Measurements from ENCODE around the gene MELTF. TPM values are rescaled to one million over a fixed set of nuclear protein-coding genes. Genes with fewer than 3 reads are reported as not detected.

The MELTF gene
- total RNA-seq, 4 donors from 2014 or later: 3.2 to 5.9 (median 3.9) TPM

- intact Hi-C loops (cut with DNase I): loop anchor here (10.0 kb wide), 1 partner anchor 128 kb away; no protein-coding TSS in a partner anchor
- Histone ChIP-seq H3K27ac (no peak overlapping the region), H3K9me3 (no peaks in the 10 kb centered on the region)
Measured at GRCh38 chr3:196962930-196963630, 66.5 kb downstream of the MELTF start.

GRCh38 chr3:196962108-196962929, 67.3 kb downstream of the MELTF start:
- 78 to 79% methylated on average over 8 to 9 of the region's 9 CpGs for WGBS, 2 donors
- no peak overlapping the region for H3K27ac ChIP-seq
- intact Hi-C loops (cut with DNase I): loop anchor here (10.0 kb wide), 1 partner anchor 128 kb away; no protein-coding TSS in a partner anchor
- H3K27me3 ChIP-seq: no peaks in the 10 kb centered on the region
- peaks cover 0 to 19% (median 0%) of the 10 kb centered on the region in 3 donors for H3K36me3 ChIP-seq
- no peak overlapping the region for H3K4me3 ChIP-seq
- peaks cover 0 to 2% (median 1%) of the 10 kb centered on the region in 3 donors for H3K4me1 ChIP-seq
- no peaks in the 10 kb centered on the region for H3K9me3 ChIP-seq
- DNase-seq: no peak
- TF ChIP-seq POLR2A (IDR thresholded peaks at IDR 0.05) (no peak), CTCF (IDR thresholded peaks at IDR 0.05) (no peak)

More at GRCh38 chr3:196962930-196963630, 66.5 kb downstream of the MELTF start:
- WGBS, 2 donors: 88 to 92% methylated on average over 10 of the region's 10 CpGs
- H3K4me3 ChIP-seq: no peak overlapping the region
- H3K4me1 ChIP-seq: peaks cover 3 to 10% (median 9%) of the 10 kb centered on the region in 3 donors
- DNase-seq: no peak
- TF ChIP-seq CTCF (IDR thresholded peaks at IDR 0.05) (no peak), POLR2A (IDR thresholded peaks at IDR 0.05) (no peak)
- H3K27me3 ChIP-seq: no peaks in the 10 kb centered on the region
- peaks cover 0 to 19% (median 0%) of the 10 kb centered on the region in 3 donors for H3K36me3 ChIP-seq

GRCh38 chr3:196954832-196955231, 74.8 kb downstream of the MELTF start:
- Histone ChIP-seq H3K27me3 (no peaks in the 10 kb centered on the region), H3K4me1 (no peaks in the 10 kb centered on the region), H3K36me3 (peaks cover 0 to 12% (median 0%) of the 10 kb centered on the region in 3 donors), H3K9me3 (no peaks in the 10 kb centered on the region), H3K27ac (no peak overlapping the region), H3K4me3 (no peak overlapping the region)
- intact Hi-C loops (cut with DNase I): no loop called here
- WGBS, 2 donors: 79 to 87% methylated on average over 7 of the region's 7 CpGs
- TF ChIP-seq CTCF (IDR thresholded peaks at IDR 0.05) (no peak), POLR2A (IDR thresholded peaks at IDR 0.05) (no peak)
- no peak for DNase-seq

Other genes with a start within 250 kb of the MELTF start
- 10 to 100 TPM; 14.5 to 37.8 (median 21.3) TPM for gene SENP5, start 161.9 kb downstream of the MELTF start, total RNA-seq
- 10 to 100 TPM; 21.1 to 47.0 (median 33.5) TPM for gene NCBP2, start 87.3 kb downstream of the MELTF start, total RNA-seq
- 1 to 10 TPM; 3.4 to 8.8 (median 5.4) TPM for gene PIGZ, start 61.0 kb downstream of the MELTF start, total RNA-seq